ENCODE results near the gene USH1C.

The USH1C gene

DNA sequence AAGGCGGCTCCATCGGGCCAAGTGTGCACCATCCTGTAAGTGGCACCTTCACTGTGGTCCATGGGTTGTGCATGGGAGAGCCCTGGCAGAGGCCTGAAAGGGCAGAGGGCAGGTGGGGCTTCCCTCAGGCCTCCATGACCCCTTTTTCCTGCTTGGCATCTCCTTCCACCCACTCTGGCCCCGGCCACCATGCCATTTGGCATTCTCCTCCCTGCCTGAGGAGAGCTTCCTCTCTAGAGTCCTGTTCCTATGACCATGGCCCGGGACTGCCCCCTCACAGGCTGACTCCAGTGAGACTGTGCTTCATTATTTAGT, 7.8 kb upstream of the USH1C start:
- in situ Hi-C loops (cut with HindIII; ENCODE audit: low pct_ligation_motif_present, low pct_unique_long_range_greater_than_20kb, low sequenced_read_pairs) = no loop called here

DNA sequence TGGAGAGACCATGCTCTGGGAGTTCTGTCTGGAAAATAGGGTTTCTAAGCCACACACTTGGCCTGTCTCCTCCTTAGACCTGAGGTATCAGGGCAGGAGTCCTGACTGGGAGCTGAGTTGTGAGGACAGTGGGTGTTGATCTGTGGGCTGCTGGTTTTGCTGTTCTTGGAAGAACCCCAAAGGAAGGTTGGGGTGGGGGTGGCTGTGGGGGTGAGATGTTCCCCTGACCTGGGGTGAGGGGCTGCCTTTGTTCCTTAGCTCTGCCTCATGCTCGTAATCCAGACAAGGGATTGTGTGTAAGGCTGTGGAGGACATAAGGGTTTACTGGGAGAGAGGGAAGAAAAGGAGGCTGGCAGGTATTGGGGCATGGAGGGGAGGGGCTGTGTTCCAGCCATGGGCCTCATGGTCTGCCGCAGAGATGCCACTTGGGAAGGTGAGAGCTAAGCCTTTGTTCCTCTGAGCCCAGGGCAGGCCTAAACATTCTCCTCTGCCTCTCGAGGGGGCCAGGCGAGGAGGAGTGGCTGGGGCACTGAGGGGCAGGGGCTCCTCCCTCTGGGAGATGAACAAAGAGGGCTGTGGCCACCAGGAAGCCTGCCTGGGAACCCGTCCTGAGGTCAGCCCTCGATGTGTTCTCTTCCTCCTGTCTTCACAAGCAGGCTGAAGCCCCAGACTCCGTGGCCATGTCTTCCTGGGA, 7.3 kb upstream of the USH1C start:
- no peak for DNase-seq
- in situ Hi-C loops (cut with HindIII; ENCODE audit: low pct_ligation_motif_present, low pct_unique_long_range_greater_than_20kb, low sequenced_read_pairs) = no loop called here

More for the DNA sequence above, 7.8 kb upstream of the USH1C start:
- no peak for DNase-seq

DNA sequence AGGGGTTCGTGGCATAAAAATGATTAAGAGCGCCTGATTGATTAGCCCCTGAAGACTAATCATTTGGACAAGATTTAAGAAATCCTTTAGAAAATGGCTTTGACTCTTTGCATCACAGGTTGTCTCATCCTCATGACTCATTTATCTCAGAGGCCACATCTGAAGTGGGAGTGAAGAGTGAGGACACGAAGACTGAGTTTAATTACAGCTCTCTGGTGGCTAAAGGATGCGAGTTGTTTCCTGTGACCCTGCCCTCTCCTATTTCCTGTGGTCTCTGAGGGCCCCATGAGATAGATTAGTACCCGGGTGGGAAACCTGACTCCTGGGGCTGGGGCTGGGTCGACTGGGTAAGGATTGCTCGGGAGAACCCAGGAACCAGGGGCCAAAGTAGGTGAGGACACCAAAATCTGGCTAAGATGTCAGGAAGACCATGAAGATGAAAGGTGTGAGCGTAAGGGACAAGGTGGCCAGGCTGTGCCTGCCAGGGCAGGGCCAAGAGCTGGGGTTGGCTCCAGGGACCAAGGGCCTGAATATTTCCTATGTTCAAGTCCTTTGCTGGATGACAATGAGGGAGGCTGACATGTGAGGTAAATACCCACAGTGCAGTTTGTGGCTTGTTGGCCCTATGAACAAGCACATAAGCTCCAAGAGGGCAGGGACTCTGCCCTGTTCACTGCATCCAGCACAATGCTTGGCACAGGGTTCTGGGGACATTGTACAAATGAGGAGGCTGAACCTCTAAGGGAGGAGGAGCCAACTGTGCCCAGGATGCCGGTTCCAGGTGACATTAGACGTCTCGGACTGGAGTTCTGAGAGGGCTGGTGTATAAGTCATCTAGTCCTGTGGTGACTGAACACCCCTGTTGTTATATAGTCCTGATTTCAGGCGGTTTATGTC, 6.5 kb upstream of the USH1C start:
- DNase-seq = no peak

DNA sequence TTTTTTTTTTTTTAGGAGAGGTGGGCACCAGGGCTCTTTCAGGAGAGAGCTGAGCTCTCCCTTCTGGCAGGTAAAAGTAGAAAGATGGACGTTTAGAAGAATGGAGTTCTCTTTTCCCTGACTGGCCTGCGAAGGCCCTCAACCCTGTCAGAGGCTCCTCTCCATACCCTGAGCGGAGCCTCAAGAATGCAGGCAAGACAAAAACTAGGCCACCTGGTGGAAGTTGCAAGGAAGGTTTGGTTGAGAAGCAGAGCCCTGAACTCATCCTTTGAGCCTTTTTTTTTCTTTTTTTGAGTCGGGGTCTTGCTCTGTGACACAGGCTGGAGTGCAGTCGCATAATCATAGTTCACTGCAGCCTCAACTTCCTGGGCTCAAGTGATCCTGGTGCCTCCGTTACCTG, 4.2 kb upstream of the USH1C start:
- in situ Hi-C loops (cut with HindIII; ENCODE audit: low pct_ligation_motif_present, low pct_unique_long_range_greater_than_20kb, low sequenced_read_pairs) = no loop called here
- DNase-seq = no peak

More for the DNA sequence above, 6.5 kb upstream of the USH1C start:
- in situ Hi-C loops (cut with HindIII; ENCODE audit: low pct_ligation_motif_present, low pct_unique_long_range_greater_than_20kb, low sequenced_read_pairs) = no loop called here

DNA sequence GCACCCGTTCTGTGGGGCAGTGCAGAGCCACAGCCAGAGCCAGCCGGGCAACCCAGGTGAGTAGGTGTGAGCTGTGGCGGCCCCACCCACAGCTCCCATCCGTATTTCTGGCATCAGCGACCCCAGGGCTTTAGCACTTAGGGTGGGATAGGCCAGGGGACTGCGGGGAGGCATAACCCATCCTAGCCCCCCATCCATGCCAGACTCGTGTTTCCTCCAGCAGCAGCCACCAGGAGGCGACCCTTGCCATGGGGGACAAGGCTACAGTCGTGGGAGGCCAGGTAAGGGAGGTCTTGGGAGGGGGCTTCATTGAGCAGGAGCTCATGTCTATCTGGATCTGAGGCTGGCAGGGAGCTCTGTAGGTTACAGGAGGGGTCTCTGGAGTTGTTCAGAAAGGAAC, 3.7 kb upstream of the USH1C start:
- in situ Hi-C loops (cut with HindIII; ENCODE audit: low pct_ligation_motif_present, low pct_unique_long_range_greater_than_20kb, low sequenced_read_pairs) = no loop called here
- no peak for DNase-seq

DNA sequence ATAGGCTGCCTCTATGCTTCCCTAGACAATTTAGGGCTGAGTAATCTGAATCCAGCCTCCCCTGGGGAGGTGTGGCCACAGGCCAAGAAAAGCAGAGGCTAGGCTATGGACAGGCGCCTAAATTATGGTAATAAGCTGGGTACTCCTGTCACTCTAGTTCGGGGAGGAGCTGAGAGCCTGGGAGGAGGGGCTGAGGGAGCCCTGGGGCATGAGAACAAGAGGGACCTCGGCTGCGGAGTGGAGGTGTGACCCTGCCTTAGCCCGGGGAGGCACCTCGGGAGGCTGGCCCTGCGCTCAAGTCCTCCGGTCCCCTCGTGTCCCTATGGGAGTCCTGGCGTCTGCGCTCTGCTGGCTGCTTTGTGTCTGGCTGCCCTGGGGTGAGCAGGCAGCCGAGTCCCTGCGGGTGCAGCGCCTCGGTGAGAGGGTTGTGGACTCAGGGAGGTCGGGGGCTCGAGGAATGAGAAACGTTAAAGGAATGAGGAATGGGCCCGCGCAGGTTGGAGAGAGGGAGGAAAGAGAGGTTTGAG, 2.9 kb upstream of the USH1C start, which contains the start of gene OTOG:
OTOG (plus strand) TSS at position 209 of the 527 bp plus-strand sequence; CDS start at position 323, 114 bp downstream.
- in situ Hi-C loops (cut with HindIII; ENCODE audit: low pct_ligation_motif_present, low pct_unique_long_range_greater_than_20kb, low sequenced_read_pairs) = no loop called here
- DNase-seq = no peak

DNA sequence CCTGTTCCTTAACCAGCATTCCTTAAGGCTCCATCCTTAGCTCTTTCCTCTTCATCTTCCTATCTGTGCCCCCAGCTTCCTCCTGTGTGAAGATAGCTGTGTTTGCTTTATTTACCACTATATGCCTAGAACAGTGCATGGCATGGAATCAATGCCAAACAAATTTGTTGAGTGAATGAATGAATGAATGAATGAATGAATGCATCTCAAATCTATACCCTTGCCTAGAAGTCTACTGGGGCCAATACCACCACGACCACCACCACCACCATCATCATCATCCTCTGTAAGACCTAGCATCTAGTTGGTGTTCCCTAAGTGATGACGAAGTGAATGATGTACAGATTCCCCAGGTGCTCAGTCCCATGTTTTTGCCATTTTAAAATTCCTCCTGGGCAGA, 2.0 kb upstream of the USH1C start:
- in situ Hi-C loops (cut with HindIII; ENCODE audit: low pct_ligation_motif_present, low pct_unique_long_range_greater_than_20kb, low sequenced_read_pairs) = no loop called here
- DNase-seq = no peak

DNA sequence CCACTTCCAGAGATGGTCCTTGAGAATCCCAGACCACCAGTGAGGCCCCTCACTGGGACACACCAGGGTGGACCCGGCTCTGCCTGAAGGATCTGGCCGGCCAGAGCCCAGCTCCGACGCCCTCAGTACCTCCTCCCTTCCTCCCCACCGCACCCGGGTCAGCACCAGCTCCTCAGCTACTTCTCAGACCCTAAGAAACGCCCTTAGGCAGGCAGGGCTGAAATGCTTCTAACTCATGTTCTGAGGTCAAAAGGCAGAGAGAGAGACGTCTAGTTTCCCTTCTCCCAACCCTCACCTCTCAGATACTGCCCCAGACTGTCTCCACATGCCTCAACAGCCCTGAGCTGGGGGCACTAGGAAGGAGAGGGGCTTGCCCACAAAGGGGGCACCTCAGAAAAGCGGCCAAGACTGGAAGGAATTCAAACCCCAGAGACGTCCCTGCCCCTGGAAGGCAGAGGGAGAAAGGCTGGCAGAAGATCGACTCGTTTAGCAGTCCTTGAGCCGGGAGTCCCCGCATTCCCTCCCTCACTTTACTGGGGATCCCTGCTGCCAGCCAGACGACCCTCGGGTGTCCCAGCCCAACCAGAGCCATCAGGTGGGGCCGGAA, 539 bp downstream of the USH1C start:
- in situ Hi-C loops (cut with HindIII; ENCODE audit: low pct_ligation_motif_present, low pct_unique_long_range_greater_than_20kb, low sequenced_read_pairs) = no loop called here
- no peak for DNase-seq

DNA sequence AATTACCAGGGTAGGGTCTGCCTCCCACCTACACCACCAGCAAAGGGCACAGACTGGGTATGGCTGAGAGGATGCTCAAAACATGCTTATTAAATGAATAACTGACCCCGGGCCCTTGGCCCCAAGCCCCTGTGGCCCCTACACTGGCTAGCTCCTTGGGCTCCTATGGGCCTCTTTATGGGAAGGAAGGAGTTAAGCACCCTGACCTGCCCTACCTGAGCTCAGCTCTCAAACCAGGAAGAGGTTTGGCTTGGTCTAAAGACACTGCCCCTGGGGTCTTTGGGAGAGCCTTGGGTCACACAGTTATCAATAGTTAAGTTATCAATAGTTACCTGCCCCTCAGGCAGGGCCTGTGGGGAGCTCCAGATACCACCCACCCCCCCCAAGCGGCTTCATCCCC, 1.2 kb downstream of the USH1C start:
- in situ Hi-C loops (cut with HindIII; ENCODE audit: low pct_ligation_motif_present, low pct_unique_long_range_greater_than_20kb, low sequenced_read_pairs) = no loop called here

DNA sequence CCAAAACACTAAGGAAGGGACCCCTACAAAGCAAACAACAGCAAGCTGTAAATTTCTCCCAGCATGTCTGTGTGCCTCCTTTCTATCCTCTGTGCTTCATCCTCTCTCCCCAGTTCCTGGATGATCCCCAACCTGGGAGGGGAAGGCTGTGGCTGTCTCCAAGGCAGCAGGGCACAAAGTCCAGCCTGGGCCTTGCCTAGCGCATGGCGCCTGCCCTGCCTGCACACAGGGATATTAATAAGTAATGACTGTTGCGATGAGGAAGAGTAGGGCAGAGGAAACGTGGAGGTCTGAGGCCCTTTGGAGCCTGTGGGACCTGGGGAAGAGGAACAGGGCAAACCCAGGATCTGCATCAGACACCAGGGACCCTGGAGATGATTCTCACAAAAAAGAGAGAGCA, 2.0 kb downstream of the USH1C start:
- in situ Hi-C loops (cut with HindIII; ENCODE audit: low pct_ligation_motif_present, low pct_unique_long_range_greater_than_20kb, low sequenced_read_pairs) = no loop called here
- peak; percentile 28 for DNase-seq

More for the DNA sequence above, 1.2 kb downstream of the USH1C start:
- DNase-seq = no peak

DNA sequence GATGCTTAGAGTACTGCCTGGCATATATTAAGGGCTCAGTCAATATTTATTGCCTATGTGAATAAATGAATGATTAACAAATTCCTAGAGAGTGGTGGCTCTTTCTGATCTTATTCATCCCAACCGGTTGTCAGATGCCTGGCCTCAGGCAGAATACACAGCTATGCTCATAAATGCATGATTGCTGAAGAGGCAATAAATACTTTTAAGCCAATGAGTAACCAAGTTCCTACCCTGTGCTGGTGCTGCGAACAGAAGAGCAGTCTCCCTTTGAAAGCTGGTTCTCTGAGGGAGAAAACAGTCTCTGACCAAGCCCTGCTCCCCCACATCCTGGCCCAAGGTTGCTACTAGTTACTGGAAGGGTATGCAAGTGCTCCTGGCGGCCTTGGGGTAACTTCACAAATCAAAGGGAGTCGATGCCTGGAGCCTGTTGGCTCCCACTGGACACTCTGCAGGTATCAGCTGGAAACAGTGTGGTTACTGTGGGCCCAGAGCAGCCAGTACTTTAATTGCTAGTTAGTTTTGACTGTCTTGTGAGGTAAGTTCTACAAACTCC, 2.8 kb downstream of the USH1C start:
- peak; percentile 24 for DNase-seq
- in situ Hi-C loops (cut with HindIII; ENCODE audit: low pct_ligation_motif_present, low pct_unique_long_range_greater_than_20kb, low sequenced_read_pairs) = no loop called here

DNA sequence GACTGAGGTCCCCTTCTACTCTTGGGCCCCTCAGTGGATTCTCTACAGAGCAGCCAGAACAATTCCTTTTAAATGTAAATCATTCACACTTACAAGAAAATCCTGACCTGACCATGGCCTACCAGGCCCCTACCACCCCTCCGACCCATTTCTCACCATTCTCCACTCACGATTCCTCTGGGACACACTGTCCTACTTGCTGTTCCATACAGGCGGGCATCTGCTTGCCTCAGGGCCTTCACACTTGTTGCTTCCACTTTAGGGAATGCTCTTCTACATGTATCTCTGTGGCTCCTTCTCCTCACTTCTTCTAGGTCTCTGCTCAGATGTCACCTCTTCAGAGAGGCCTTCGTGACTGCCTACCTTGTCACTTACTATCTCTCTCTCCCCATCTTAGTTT, 3.4 kb downstream of the USH1C start:
- DNase-seq = no peak
- in situ Hi-C loops (cut with HindIII; ENCODE audit: low pct_ligation_motif_present, low pct_unique_long_range_greater_than_20kb, low sequenced_read_pairs) = no loop called here

DNA sequence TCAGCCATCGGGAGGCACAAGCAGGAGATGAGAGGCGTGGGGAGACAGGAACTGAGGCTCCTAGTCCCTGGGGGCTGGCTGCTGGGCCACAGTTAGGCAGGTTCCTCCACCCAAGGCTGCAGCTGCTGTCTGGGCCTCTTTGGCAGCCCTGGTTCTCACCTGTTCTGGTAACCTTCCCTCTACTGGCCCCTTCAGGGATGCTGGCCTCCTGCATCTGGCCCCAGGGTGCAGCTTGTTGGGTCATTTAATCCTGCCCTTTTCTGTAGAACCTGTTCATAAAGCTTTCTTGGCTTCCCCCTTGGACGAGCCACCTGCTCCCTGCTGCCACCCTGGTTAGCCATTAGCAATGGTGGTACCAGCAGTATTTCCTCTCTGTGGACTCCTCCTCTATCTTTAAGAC, 5.5 kb downstream of the USH1C start:
- in situ Hi-C loops (cut with HindIII; ENCODE audit: low pct_ligation_motif_present, low pct_unique_long_range_greater_than_20kb, low sequenced_read_pairs) = no loop called here
- DNase-seq = no peak

DNA sequence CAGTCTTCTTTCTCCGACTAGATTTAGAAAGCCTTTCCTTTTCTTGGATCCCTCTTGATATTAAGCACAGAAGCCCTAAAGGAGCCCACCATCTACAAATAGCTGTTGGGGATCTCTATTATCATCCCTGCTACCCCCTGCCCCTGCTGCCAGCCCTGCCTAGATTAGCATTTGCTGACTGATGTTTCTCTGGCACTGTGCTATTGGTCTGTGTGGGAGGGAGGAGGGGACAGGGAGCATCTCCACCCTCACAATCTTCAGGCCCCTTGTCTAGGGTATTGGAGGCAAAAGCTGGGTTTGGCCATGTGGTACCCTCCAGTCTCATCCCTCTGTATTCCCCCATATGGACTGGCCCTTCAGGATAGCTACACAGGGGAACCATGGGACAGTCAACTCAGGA, 6.2 kb downstream of the USH1C start:
- in situ Hi-C loops (cut with HindIII; ENCODE audit: low pct_ligation_motif_present, low pct_unique_long_range_greater_than_20kb, low sequenced_read_pairs) = no loop called here
- DNase-seq = no peak

DNA sequence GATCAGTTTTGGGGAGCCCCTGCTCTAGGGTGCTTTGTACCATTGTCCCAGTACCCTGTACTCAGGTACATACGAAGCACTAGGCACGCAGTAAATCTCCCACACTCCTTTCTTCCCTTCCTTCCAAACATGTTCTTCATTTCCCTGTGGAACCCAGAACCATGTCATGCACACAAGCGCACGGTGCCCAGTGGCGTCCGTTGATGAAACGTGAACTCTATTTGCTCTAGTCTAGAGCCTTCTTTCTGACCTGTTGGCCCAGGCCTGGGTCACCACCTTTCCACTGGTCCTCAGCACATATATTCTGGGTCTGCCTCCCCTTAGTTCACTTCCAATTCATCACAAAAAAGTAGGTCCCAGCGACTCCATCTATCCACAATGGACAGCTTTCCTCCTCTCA, 7.0 kb downstream of the USH1C start:
- no peak for DNase-seq
- in situ Hi-C loops (cut with HindIII; ENCODE audit: low pct_ligation_motif_present, low pct_unique_long_range_greater_than_20kb, low sequenced_read_pairs) = no loop called here

DNA sequence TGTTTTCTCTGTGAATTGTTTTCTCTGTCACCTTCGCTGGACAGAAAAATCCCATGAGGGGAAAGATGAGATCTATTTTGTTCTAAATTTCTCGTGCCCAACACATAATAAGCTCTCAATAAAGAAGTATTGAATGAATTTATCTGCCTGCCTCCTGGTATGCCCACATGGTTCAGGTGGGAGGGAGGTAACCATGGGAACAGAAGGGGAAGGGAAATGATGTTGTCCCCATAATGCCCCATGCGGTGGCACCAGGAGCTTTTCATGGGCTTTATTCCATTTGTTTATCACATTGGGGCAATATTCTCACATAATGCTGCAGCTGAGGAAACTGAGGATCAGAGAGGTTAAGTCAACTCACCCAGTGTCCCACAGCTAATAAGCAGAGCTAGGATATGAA, 8.7 kb downstream of the USH1C start:
- in situ Hi-C loops (cut with HindIII; ENCODE audit: low pct_ligation_motif_present, low pct_unique_long_range_greater_than_20kb, low sequenced_read_pairs) = no loop called here
- no peak for DNase-seq

DNA sequence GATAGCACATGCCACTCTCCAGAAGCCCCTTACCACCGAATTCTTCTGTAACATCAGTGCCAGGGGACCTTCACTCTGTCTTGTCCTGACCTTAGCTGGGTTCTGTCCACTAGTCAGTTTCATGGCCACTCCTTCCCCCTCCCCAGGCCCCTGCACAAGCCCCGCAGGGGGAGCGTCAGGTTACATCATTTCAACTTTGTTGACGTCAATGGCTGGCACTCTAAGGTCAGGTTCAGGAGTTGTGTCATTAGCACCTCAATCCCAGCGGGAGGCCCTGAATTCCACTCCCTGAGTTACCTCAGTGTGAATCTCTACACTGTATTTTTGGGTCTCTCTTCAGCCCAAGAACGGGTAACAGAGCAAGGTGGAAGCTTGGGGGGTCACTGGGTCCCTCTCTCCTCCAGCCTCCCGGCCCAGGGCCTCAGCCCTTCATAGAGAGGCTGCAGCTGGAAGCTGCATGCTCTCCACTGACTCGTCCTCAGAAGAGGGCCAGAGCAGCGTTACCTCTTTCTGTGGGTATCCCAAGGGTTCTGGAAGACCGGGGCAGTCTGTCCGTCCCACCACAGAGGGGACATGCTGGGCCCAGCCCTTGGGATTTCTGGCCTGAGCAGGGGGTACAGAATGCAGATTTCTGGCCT, 10.3 kb downstream of the USH1C start:
- no peak for DNase-seq
- in situ Hi-C loops (cut with HindIII; ENCODE audit: low pct_ligation_motif_present, low pct_unique_long_range_greater_than_20kb, low sequenced_read_pairs) = no loop called here

DNA sequence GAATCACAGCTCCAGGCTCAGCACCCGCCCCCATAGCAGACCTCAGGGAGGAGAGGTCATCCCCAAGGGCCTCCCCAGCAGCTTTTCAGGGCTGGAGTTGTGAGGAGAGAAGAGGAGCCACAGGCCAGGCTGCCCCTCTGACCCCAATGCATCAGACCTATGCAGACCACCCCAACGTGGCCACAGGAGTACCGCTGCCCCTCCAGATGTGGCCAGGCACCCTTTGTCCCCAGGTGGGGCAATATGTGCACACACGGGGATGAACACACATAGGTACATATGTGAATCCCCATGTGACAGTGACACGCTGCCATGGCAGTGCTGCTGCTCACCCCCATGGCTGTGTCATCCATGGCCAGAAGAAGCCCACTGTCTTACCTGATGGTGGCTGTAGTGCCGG, 10.9 kb downstream of the USH1C start:
- in situ Hi-C loops (cut with HindIII; ENCODE audit: low pct_ligation_motif_present, low pct_unique_long_range_greater_than_20kb, low sequenced_read_pairs) = no loop called here
- no peak for DNase-seq

DNA sequence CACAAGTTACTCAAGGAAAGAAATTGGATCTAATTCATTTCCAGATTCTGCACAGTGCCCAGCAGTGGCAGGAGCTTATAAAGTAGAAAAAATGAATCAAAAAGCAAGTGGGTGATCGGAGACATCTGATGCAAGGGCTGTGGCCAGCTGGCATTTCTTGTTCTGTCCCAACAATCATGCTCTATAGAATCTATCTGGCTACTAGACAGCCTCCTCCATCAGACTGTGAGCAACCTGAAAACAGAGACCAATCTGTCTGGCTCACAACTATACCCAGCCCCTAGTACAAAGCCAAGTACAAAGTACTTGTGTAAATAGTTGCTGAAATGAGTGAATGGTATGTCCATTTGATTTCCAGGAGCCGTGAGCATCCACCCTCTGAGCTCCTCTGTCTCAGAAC, 11.4 kb downstream of the USH1C start:
- in situ Hi-C loops (cut with HindIII; ENCODE audit: low pct_ligation_motif_present, low pct_unique_long_range_greater_than_20kb, low sequenced_read_pairs) = no loop called here

More for the DNA sequence above, 11.4 kb downstream of the USH1C start:
- no peak for DNase-seq

Data from ACHN (cell line).